IPS-11a (cell line): ENCODE results near the gene SNX19.
A peak's percentile ranks its signal among the peaks of the same experiment; 100 is the strongest.
"Not testable (repeated sequence)": the region's sequence is repeated elsewhere in the genome, so short reads cannot be mapped to it uniquely, and the experiment has no call there.

Experiments
- H3K4me3 ChIP-seq: one replicate; pipeline ENCODE4 v1.5.1; 2013; ENCODE audit warnings: low read depth, low read length, control low read depth

Gene SNX19, protein sequence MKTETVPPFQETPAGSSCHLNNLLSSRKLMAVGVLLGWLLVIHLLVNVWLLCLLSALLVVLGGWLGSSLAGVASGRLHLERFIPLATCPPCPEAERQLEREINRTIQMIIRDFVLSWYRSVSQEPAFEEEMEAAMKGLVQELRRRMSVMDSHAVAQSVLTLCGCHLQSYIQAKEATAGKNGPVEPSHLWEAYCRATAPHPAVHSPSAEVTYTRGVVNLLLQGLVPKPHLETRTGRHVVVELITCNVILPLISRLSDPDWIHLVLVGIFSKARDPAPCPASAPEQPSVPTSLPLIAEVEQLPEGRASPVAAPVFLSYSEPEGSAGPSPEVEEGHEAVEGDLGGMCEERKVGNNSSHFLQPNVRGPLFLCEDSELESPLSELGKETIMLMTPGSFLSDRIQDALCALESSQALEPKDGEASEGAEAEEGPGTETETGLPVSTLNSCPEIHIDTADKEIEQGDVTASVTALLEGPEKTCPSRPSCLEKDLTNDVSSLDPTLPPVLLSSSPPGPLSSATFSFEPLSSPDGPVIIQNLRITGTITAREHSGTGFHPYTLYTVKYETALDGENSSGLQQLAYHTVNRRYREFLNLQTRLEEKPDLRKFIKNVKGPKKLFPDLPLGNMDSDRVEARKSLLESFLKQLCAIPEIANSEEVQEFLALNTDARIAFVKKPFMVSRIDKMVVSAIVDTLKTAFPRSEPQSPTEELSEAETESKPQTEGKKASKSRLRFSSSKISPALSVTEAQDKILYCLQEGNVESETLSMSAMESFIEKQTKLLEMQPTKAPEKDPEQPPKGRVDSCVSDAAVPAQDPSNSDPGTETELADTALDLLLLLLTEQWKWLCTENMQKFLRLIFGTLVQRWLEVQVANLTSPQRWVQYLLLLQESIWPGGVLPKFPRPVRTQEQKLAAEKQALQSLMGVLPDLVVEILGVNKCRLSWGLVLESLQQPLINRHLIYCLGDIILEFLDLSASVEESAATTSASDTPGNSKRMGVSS

DNA sequence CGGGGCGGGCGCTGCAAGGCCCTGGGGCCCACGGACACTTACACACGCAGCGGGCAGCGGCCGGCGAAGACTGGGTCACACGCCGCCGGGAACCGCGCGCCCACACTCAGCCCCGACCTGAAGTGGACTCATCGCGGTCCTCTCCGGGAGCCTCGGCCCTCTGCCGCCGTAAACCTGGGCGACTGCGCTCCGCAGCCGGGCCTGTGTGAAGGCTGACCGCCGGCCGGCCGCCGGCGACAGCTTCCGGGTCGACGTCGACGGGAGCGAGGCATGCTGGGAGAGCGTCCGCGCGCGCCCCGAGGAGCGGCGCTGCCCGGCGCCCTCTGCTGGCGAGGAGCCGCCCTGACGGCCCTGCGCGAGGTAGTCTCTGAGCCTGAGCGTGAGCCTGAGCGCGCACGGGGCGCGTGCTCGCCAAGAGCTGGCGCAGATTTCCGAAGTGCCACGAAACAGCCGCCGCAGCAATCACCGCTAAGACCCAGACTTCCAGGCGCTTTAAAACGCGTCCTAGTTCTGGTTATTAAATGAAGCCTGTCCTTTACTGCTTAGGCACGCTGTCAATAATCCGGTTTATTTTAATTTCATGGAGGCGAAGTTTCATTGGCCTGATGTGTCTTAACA, at the start of gene SNX19:
TSS of gene SNX19 (minus strand) at position 242 of the 618 bp plus-strand sequence. CDS start 540 bp downstream, outside the sequence.
- H3K4me3 ChIP-seq: peak within 1 kb of the TSS; percentile 73

GRCh38 chr11:130964058-130964792, 47.9 kb upstream of the SNX19 start:
- no peak overlapping the region for H3K4me3 ChIP-seq

DNA sequence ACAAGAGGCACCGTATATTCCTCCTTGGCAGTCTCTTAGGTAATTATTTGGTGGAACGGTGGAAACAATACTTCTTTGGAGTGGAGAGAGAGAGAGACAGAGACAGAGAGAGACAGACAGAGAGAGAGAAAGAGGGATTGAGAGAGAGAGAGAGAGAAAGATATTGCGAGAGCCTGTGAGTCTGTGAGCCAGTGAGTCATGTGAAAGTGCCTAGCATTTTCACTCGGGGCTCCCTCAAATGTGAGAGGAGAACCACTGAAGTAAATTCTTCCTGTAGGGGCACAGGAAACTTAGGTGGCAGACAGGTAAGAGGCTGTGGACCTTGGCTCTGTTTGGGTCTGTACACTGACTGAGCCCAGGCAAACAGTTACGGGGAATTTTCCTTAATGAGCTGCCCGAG, 31.6 kb upstream of the SNX19 start:
- no peak overlapping the region for H3K4me3 ChIP-seq

- no peak overlapping the region for H3K4me3 ChIP-seq
These were observed 31.2 kb upstream of the SNX19 start for GRCh38 chr11:130947481-130947880.

- no peak overlapping the region for H3K4me3 ChIP-seq
These were observed 30.8 kb upstream of the SNX19 start for GRCh38 chr11:130947058-130947457.

DNA sequence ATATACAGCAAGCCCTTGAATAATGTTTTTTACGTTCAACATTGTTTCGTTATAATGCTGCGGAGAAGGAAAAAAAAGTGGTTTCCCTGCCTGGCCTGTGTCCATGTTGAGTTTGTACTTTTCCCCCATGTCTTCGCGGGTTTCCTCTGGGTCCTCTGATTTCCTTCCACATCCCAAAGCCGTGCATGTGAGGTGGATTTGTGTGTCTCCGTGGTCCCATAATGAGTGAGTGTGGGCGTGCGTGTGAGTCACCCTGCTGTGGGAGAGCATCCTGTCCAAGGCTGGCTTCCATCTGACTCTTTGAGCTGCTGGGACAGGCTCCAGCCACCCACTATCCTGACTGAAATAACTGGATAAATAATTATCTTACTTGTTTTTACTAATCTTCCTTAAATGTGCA, 29.6 kb upstream of the SNX19 start:
- H3K4me3 ChIP-seq: no peak overlapping the region

DNA sequence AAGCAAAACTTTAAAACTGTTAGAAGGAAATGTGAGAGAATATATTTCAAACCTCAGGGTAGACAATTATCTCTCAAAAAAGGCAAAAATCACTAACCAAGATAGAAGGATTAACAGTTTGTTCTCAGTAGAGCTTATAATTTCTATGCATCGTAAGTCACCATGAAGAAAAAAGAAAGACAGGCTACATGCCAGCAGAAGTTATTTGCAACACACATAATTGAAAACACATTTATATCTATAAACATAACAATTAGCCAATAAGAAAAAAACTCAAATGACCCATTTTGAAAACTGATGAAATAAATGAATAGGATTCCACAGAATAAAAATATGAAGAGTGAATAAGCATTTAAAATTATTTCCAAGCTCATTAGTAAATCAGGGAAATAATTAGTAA, 24.4 kb upstream of the SNX19 start:
- no peak overlapping the region for H3K4me3 ChIP-seq

GRCh38 chr11:130937051-130937450, 20.8 kb upstream of the SNX19 start:
- no peak overlapping the region for H3K4me3 ChIP-seq

DNA sequence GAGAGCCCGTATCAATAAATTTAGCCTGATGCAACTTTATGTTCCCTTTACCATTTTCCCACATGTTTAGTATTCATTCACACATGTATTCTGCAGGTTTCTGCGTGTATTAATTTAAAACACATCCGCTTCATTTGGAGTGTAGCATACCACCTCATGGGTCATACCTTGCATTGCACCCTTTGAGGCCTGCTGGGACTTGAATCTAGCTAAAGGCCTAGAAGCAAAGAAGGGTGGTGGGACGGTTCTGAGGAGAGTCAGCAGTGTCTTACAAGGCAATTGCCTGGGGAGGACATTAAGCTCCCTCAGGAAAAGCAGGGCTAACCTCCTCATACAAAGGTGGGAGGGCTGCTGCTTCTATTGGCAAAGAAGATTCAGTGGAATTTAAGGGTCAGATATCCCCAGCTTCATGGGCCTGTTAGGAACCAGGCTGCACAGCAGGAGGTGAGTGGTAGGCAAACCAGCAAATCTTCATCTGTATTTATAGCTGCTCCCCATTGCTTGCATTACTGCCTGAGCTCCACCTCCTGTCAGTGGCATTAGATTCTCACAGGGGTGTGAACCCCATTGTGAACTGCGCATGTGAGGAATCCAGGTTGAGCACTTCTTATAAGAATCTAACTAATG, 15.9 kb upstream of the SNX19 start:
- H3K4me3 ChIP-seq: no peak overlapping the region

- no peak overlapping the region for H3K4me3 ChIP-seq
These were observed 8.5 kb upstream of the SNX19 start for GRCh38 chr11:130924750-130925149.

DNA sequence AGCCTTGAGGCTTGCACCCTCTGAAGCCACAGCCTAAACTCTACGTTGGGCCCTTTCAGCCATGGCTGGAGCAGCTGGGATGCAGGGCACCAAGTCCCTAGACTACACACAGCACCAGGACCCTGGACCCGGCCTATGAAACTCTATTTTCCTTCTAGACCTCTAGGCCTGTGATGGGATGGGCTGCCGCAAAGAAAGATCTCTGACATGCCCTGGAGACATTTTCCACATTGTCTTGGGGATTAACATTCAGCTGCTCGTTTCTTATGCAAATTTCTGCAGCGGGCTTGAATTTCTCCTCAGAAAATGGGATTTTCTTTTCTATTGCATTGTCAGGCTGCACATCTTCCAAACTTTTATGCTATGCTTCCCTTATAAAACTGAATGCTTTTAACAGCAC, 4.3 kb upstream of the SNX19 start:
- not testable (repeated sequence) for H3K4me3 ChIP-seq

DNA sequence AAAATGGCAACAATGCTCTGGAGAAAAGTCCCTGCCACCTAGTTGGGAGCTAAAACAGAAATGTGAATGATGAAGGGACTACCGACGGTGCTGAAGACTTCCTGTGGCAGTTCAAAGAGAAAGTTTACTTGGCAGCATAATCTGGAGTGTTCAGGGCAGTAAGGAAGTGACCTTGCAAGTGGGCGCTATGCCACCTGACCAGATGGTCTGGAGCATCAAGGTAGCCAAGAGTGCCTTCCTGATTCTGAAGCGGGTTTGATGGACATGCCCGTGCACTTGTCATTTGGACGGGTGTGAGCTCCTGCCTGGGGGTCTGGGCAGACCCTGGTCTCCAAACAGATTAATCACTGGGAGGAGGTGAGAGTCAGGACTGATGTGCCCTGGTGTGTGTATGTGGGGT, 1.8 kb upstream of the SNX19 start:
- H3K4me3 ChIP-seq: no peak overlapping the region

- H3K4me3 ChIP-seq: peak overlapping the region; percentile 18
These were observed 631 bp upstream of the SNX19 start for GRCh38 chr11:130916910-130917309.

DNA sequence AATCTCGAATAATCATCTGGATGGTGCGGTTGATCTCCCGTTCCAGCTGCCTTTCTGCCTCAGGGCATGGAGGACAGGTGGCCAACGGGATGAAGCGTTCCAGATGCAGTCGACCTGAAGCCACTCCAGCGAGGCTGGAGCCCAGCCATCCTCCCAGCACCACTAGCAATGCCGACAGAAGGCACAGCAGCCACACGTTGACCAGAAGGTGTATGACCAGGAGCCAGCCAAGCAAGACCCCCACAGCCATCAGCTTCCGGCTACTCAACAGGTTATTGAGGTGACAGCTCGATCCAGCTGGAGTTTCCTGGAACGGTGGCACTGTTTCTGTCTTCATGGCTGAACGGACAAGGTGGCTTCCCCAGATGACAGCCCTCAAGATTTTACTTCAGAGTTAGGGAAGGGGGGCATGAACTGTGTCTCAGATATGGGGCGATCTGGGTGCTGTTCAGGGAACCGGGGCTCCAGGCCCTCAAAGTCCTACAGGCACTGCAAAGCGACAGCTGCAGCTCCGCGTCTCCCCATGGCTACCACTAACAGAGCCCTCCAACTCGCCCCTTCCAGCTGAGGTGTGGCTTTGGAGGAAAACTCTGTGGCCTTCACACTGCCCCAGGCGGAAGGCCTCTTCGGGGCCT, 559 bp downstream of the SNX19 start:
- H3K4me3 ChIP-seq: peak overlapping the region; percentile 73

GRCh38 chr11:130913268-130913667, 3.0 kb downstream of the SNX19 start:
- H3K4me3 ChIP-seq: no peak overlapping the region

GRCh38 chr11:130912552-130912951, 3.7 kb downstream of the SNX19 start:
- H3K4me3 ChIP-seq: no peak overlapping the region

DNA sequence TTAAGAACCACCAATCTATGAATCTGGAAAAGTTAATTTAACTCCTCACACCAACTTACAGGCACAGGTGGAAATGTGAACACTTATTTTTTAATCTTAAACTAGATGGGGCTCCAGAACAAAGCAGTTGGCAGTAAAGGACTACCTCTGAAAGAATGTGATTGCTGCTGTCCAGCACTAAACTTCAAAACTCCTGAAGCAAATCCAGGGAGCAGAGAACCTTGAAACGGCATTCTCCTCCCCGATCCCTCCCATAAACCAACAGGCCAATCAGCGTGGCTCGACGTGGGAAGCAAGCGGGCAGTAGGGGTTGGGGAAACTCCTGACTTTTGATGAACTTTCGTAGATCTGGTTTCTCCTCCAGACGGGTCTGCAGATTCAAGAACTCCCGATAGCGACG, 5.0 kb downstream of the SNX19 start:
- H3K4me3 ChIP-seq: no peak overlapping the region

DNA sequence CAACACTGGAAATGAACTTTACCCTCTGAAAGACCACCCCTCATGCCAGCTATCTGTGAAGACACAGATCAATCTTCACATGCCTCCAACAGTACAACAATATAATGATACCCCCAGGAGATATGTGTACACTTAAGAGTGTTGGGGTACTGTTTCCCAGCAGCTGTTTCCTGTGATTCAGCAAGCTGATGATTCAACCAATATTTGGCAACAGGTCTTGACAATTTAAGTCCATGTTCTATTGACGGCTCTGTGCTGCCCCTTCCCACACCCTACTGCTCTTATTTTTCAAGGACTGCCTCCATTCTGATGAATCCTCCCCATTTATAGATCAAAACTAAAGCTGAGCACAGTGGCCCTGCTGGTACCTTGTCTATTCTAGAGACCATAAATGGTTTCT, 6.6 kb downstream of the SNX19 start:
- no peak overlapping the region for H3K4me3 ChIP-seq

DNA sequence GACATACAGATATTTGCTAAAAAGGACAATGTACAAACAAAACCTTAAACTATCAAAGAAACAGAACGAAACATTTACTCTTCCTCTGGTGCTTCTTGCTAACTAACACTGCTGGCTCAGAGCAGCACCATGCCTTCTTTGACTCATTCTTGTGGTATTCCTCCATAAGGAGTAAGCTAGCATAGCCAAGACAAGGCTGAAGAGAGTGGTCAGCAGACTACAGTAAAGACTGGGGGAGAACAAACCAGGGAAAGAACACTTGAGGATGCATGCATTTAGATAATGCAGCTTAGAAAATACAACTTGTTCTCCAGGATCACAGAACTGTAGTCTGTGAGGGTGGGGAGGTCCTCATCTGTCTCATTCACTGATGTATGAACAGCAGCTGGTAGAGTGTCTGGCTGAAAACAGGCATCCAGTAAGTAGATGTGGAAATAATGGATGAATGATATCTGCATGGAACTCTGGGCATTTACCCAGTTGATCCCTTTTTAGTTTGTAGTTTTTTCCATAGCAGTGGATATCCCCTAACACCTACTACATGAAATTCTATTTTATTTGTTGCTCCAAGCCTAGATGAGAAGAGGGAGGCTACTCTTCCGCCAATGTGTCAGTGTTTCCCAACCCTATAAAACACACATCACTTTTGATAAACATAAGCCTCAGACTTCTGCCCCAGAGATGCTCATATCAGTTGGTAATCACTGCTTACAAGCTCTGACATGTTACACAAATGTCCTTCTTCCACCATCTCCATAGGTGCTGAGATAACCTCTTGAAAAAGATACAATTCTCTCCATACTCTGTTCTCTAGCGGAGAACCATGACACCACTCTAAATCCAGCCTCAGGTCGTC, 7.3 kb downstream of the SNX19 start:
- no peak overlapping the region for H3K4me3 ChIP-seq
